A549 (cell line): Measurements from ENCODE around the gene POLR1D. TPM values are rescaled to one million over a fixed set of nuclear protein-coding genes. Genes with fewer than 3 reads are reported as not detected.

ENCODE experiments used
- ATAC-seq, 2 experiments: fragments of 200-7000 bp in 1 of 2; fragments of >200 bp in 1 of 2; cut with Nextera tagmentation in 1 of 2; cut with Tn5 transposase in 1 of 2; 3 replicates each; pipeline versions ENCODE4 v1.8.0 to v1.9.1; 2018 to 2020; ENCODE audit warnings: mild to moderate bottlenecking in 1 of 2, moderate library complexity in 1 of 2
- CTCF ChIA-PET: fragments of 300-600 bp; sonication (Branson Sonifier 250); formaldehyde crosslinking; extraction: SDS; loops from one replicate; lab custom pipeline; 2021; ENCODE audit warnings: antibody characterized with exemption, inconsistent platforms; lab: Yijun Ruan, JAX
- POLR2A ChIA-PET: fragments of 350-600 bp; formaldehyde crosslinking; extraction: SDS; loops from one replicate; lab custom pipeline; 2021; ENCODE audit warnings: antibody characterized with exemption, inconsistent platforms; lab: Yijun Ruan, JAX
- DNase-seq, 2 experiments: peaks; one replicate each; pipeline versions ENCODE4 v3.0.0 to v3.0.0-alpha.2; 2011 to 2016; ENCODE audit warnings: low read depth in 1 of 2, low spot score in 1 of 2
- FAIRE-seq: peaks from 2 replicates; lab custom pipeline; 2011; peaks lifted over from hg19 to GRCh38; lab: Jason Lieb, UNC
- H3K27ac ChIP-seq, 2 experiments: fragments of >200 bp; sonication (Bioruptor Twin); formaldehyde crosslinking; 3 replicates each; pipeline ENCODE4 v1.5.1; 2016 to 2017
- H3K4me1 ChIP-seq: fragments of >200 bp; sonication (Bioruptor Twin); formaldehyde crosslinking; 3 replicates; pipeline ENCODE4 v1.6.1; 2016
- H3K4me2 ChIP-seq: fragments of >200 bp; sonication (Bioruptor Twin); formaldehyde crosslinking; 3 replicates; pipeline ENCODE4 v1.6.1; 2016
- H3K4me3 ChIP-seq: fragments of >200 bp; sonication (Bioruptor Twin); formaldehyde crosslinking; 3 replicates; pipeline ENCODE4 v1.5.1; 2016
- H3K9me3 ChIP-seq: fragments of >200 bp; sonication (Bioruptor Twin); formaldehyde crosslinking; 3 replicates; pipeline ENCODE4 v1.6.1; 2016
- ATOH8 ChIP-seq: fragments of 250-450 bp; sonication (Bioruptor Pico); IDR thresholded peaks from 2 replicates; pipeline ENCODE4 v1.5.0; 2020; ENCODE audit warnings: low read depth, mild to moderate bottlenecking, moderate library complexity
- CBX8 ChIP-seq: fragments of 200-600 bp; sonication (generic); IDR thresholded peaks from 2 replicates; pipeline ENCODE4 v1.6.1; 2016
- CEBPB ChIP-seq, 2 experiments: fragments of >200 bp in 1 of 2; sonication (Bioruptor Twin) in 1 of 2; formaldehyde crosslinking in 1 of 2; IDR thresholded peaks; 2 replicates each; pipeline ENCODE4 v1.6.1; 2012 to 2016
- CHD2 ChIP-seq: fragments of 150-350 bp; IDR thresholded peaks from 2 replicates; pipeline ENCODE4 v1.6.1; 2014; ENCODE audit warnings: low read length; ENCODE audit not compliant: partially characterized antibody
- CHD4 ChIP-seq: fragments of 200-600 bp; sonication (generic); IDR thresholded peaks from 2 replicates; pipeline ENCODE4 v1.6.1; 2016; ENCODE audit warnings: antibody characterized with exemption, mild to moderate bottlenecking, borderline replicate concordance
- ELK1 ChIP-seq: fragments of 150-350 bp; IDR thresholded peaks from 2 replicates; pipeline ENCODE4 v1.6.1; 2014; ENCODE audit warnings: low read depth, mild to moderate bottlenecking, low read length
- EP300 ChIP-seq, 2 experiments: fragments of >200 bp; sonication (Bioruptor Twin); formaldehyde crosslinking; IDR thresholded peaks; 2 replicates in 1 of 2; 3 replicates in 1 of 2; pipeline ENCODE4 v1.6.1; 2016 to 2017
- ESRRA ChIP-seq: fragments of 150-350 bp; IDR thresholded peaks from 2 replicates; pipeline ENCODE4 v1.6.1; 2014; ENCODE audit warnings: mild to moderate bottlenecking, low read length, borderline replicate concordance
- FOSB ChIP-seq: fragments of 250-450 bp; sonication (Bioruptor Pico); IDR thresholded peaks from 2 replicates; pipeline ENCODE4 v1.5.0; 2020; ENCODE audit warnings: mild to moderate bottlenecking, moderate library complexity
- FOSL2 ChIP-seq, 2 experiments: fragments of 450-650 bp in 1 of 2; fragments of >200 bp in 1 of 2; sonication (Bioruptor Twin) in 1 of 2; formaldehyde crosslinking; IDR thresholded peaks; 2 replicates each; pipeline versions ENCODE4 v1.5.0 to v1.6.1; 2016 to 2020; ENCODE audit warnings: mild to moderate bottlenecking in 1 of 2, moderate library complexity in 1 of 2
- HDAC2 ChIP-seq: fragments of 200-600 bp; sonication (generic); IDR thresholded peaks from 2 replicates; pipeline ENCODE4 v1.6.1; 2016
- HEYL ChIP-seq: fragments of 250-450 bp; sonication (Bioruptor Pico); IDR thresholded peaks from 2 replicates; pipeline ENCODE4 v1.8.0; 2021; ENCODE audit warnings: mild to moderate bottlenecking, moderate library complexity
- HOXA7 ChIP-seq: fragments of 250-450 bp; sonication (Bioruptor Pico); IDR thresholded peaks from 2 replicates; pipeline ENCODE4 v1.5.0; 2020; ENCODE audit warnings: mild to moderate bottlenecking, moderate library complexity
- HOXB5 ChIP-seq: fragments of 250-450 bp; sonication (Bioruptor Pico); IDR thresholded peaks from 2 replicates; pipeline ENCODE4 v1.5.0; 2020; ENCODE audit warnings: mild to moderate bottlenecking, moderate library complexity
- JUN ChIP-seq, 2 experiments: fragments of >200 bp; sonication (Bioruptor Twin); formaldehyde crosslinking; IDR thresholded peaks; 2 replicates in 1 of 2; 3 replicates in 1 of 2; pipeline ENCODE4 v1.6.1; 2016 to 2017
- KDM1A ChIP-seq: fragments of 200-600 bp; sonication (generic); IDR thresholded peaks from 2 replicates; pipeline ENCODE4 v1.6.1; 2016; ENCODE audit warnings: low read depth, mild to moderate bottlenecking
- KDM5A ChIP-seq: fragments of 200-600 bp; sonication (generic); IDR thresholded peaks from 2 replicates; pipeline ENCODE4 v1.6.1; 2016; ENCODE audit warnings: antibody characterized with exemption, mild to moderate bottlenecking
- MAZ ChIP-seq: fragments of 150-350 bp; IDR thresholded peaks from 2 replicates; pipeline ENCODE4 v1.6.1; 2014; ENCODE audit warnings: antibody characterized with exemption, low read depth, low read length, borderline replicate concordance
- MYC ChIP-seq: IDR thresholded peaks from 2 replicates; pipeline ENCODE4 v1.6.1; 2012; ENCODE audit warnings: mild to moderate bottlenecking, inconsistent platforms, low read length, improper control_type of control experiment, borderline replicate concordance
- NFE2L2 ChIP-seq: fragments of 150-350 bp; conservative IDR thresholded peaks from 2 replicates; pipeline ENCODE4 v1.6.1; 2014; ENCODE audit warnings: low read length
- NPAS2 ChIP-seq: fragments of 250-450 bp; sonication (Bioruptor Pico); IDR thresholded peaks from 2 replicates; pipeline ENCODE4 v1.8.0; 2022; ENCODE audit warnings: mild to moderate bottlenecking, moderate library complexity, borderline replicate concordance
- NR3C1 ChIP-seq: fragments of >200 bp; sonication (Bioruptor Twin); formaldehyde crosslinking; IDR thresholded peaks from 3 replicates; pipeline ENCODE4 v1.6.1; 2017
- PBX3 ChIP-seq: IDR thresholded peaks from 2 replicates; pipeline ENCODE4 v1.6.1; 2012
- PHF8 ChIP-seq: fragments of 200-600 bp; sonication (generic); IDR thresholded peaks from 2 replicates; pipeline ENCODE4 v1.6.1; 2016; ENCODE audit warnings: low read depth, mild to moderate bottlenecking, antibody characterized with exemption, moderate library complexity, borderline replicate concordance
- POLR2A ChIP-seq: IDR thresholded peaks from 2 replicates; pipeline ENCODE4 v1.6.1; 2012; ENCODE audit warnings: mild to moderate bottlenecking, low read length
- POLR2AphosphoS2 ChIP-seq: conservative IDR thresholded peaks from 2 replicates; pipeline ENCODE4 v1.6.1; 2012; ENCODE audit warnings: low read length, improper control_type of control experiment, inconsistent platforms
- RARB ChIP-seq: fragments of 250-450 bp; sonication (Bioruptor Pico); IDR thresholded peaks from 2 replicates; pipeline ENCODE4 v1.8.0; 2021; ENCODE audit warnings: mild to moderate bottlenecking, moderate library complexity
- RCOR1 ChIP-seq: fragments of 150-350 bp; IDR thresholded peaks from 2 replicates; pipeline ENCODE4 v1.6.1; 2014; ENCODE audit warnings: antibody characterized with exemption, low read length, low read depth
- RFX5 ChIP-seq: fragments of 450-650 bp; IDR thresholded peaks from 2 replicates; pipeline ENCODE4 v1.7.1; 2014; ENCODE audit warnings: antibody characterized with exemption, mild to moderate bottlenecking, moderate library complexity
- SMC3 ChIP-seq: fragments of >200 bp; sonication (Bioruptor Twin); formaldehyde crosslinking; IDR thresholded peaks from 3 replicates; pipeline ENCODE4 v1.6.1; 2018; ENCODE audit warnings: inconsistent platforms
- SREBF2 ChIP-seq: fragments of 450-650 bp; IDR thresholded peaks from 2 replicates; pipeline ENCODE4 v1.6.1; 2014; ENCODE audit warnings: mild to moderate bottlenecking, moderate library complexity
- TP53 ChIP-seq: fragments of 250-450 bp; sonication (Bioruptor Pico); IDR thresholded peaks from 2 replicates; pipeline ENCODE4 v1.5.0; 2021; ENCODE audit warnings: mild to moderate bottlenecking, moderate library complexity
- ZC3H11A ChIP-seq: fragments of 450-650 bp; IDR thresholded peaks from 2 replicates; pipeline ENCODE4 v1.6.1; 2014; ENCODE audit warnings: antibody characterized with exemption, mild to moderate bottlenecking
- ZNF302 ChIP-seq: fragments of 250-450 bp; sonication (Bioruptor Pico); IDR thresholded peaks from 2 replicates; pipeline ENCODE4 v1.9.0; 2021; ENCODE audit warnings: inconsistent platforms, mild to moderate bottlenecking, moderate library complexity
- WGBS: methylation state at CpG from one replicate; pipeline ENCODE4 v1.1.6; 2017; ENCODE audit errors: missing lambda C conversion rate; 5-methylcytosine and 5-hydroxymethylcytosine counted together
- polyA plus RNA-seq, 4 experiments: library from polyadenylated mRNA; depleted of rRNA in 3 of 4; stranded (reverse); fragments of >200 nt; fragmentation: RNase III in 1 of 4; extraction: RNeasy Plus Mini Kit Qiagen cat#74134 plus additional on column Dnase treatment in 1 of 4; gene quantifications; 2 replicates in 3 of 4; 3 replicates in 1 of 4; pipeline ENCODE4 v1.2.3, GENCODE V29; 2011 to 2017

POLR1D gene
- polyA plus RNA-seq, 2 of the 4 experiments (the other 2 are of a cell fraction) = 110 to 161 TPM

GRCh38 chr13:27638001-27638400 is 16.3 kb downstream of the POLR1D start:
- H3K27ac ChIP-seq = no peak overlapping the region
- no peak overlapping the region for H3K4me3 ChIP-seq
- 100% methylated on average over 1 of the region's 1 CpG for WGBS
- no peak for FAIRE-seq
- TF ChIP-seq EP300 (IDR thresholded peaks at IDR 0.05) = no peak
- no peak for TF ChIP-seq POLR2A
- no peak for TF ChIP-seq POLR2AphosphoS2
- no peak for TF ChIP-seq HEYL
- TF ChIP-seq CHD4 = no peak
- TF ChIP-seq TP53 (CRISPR knock-in tag) = no peak
- TF ChIP-seq, all 56 proteins: peak for 0
- DNase-seq (no peak), ATAC-seq (no peak)
- ChIA-PET POLR2A (no interaction called here), CTCF (no interaction called here)
- no peak overlapping the region for H3K4me2 ChIP-seq
- no peaks in the 10 kb centered on the region for H3K4me1 ChIP-seq
- no peaks in the 10 kb centered on the region for H3K9me3 ChIP-seq

- H3K4me1 ChIP-seq = no peaks in the 10 kb centered on the region
Observed at GRCh38 chr13:27638521-27638920, 16.8 kb downstream of the POLR1D start.

GRCh38 chr13:27639186-27639585 is 17.5 kb downstream of the POLR1D start:
- DNase-seq (no peak), FAIRE-seq (no peak), ATAC-seq (no peak)
- CTCF ChIA-PET = no interaction called here
- Histone ChIP-seq H3K4me3 (no peak overlapping the region), H3K27ac (no peak overlapping the region), H3K9me3 (no peaks in the 10 kb centered on the region), H3K4me1 (no peaks in the 10 kb centered on the region), H3K4me2 (no peak overlapping the region)
- POLR2A ChIA-PET = no interaction called here
- TF ChIP-seq EP300 (IDR thresholded peaks at IDR 0.05) = no peak
- no peak for TF ChIP-seq JUN (IDR thresholded peaks at IDR 0.05)
- TF ChIP-seq HDAC2 = no peak
- no peak for TF ChIP-seq ATOH8 (CRISPR knock-in tag)
- TF ChIP-seq CHD2 = no peak
- TF ChIP-seq RARB (CRISPR knock-in tag) = no peak
- no peak for TF ChIP-seq MYC
- no peak for TF ChIP-seq MAZ
- no peak for TF ChIP-seq POLR2A
- no peak for TF ChIP-seq SREBF2
- no peak for TF ChIP-seq KDM5A
- TF ChIP-seq RFX5 = no peak
- TF ChIP-seq PBX3 = no peak
- no peak for TF ChIP-seq ESRRA
- no peak for TF ChIP-seq CBX8
- TF ChIP-seq FOSL2 (IDR thresholded peaks at IDR 0.05) = no peak
- no peak for TF ChIP-seq FOSL2 (CRISPR knock-in tag; IDR thresholded peaks at IDR 0.05)
- TF ChIP-seq ZNF302 = no peak
- no peak for TF ChIP-seq PHF8

More at GRCh38 chr13:27638521-27638920, 16.8 kb downstream of the POLR1D start:
- H3K4me2 ChIP-seq = no peak overlapping the region
- H3K27ac ChIP-seq = no peak overlapping the region
- H3K9me3 ChIP-seq = no peaks in the 10 kb centered on the region
- H3K4me3 ChIP-seq = no peak overlapping the region
- CTCF ChIA-PET = no interaction called here
- TF ChIP-seq NPAS2 (CRISPR knock-in tag) = no peak
- no peak for TF ChIP-seq CHD4
- TF ChIP-seq JUN (IDR thresholded peaks at IDR 0.05) = no peak
- TF ChIP-seq ATOH8 (CRISPR knock-in tag) = no peak
- TF ChIP-seq KDM1A = no peak
- no peak for TF ChIP-seq FOSB
- no peak for TF ChIP-seq SMC3
- no peak for TF ChIP-seq HEYL
- TF ChIP-seq ELK1 = no peak
- TF ChIP-seq HOXB5 (CRISPR knock-in tag) = no peak
- TF ChIP-seq NFE2L2 = no peak
- no peak for TF ChIP-seq HOXA7 (CRISPR knock-in tag)
- TF ChIP-seq CHD2 = no peak
- TF ChIP-seq NR3C1 = no peak
- TF ChIP-seq RCOR1 = no peak
- TF ChIP-seq CEBPB (IDR thresholded peaks at IDR 0.05) = no peak
- no peak for TF ChIP-seq ZC3H11A
- TF ChIP-seq, all 56 proteins: peak for 0
- no peak for ATAC-seq
- 88% methylated on average over 2 of the region's 2 CpGs for WGBS
- no peak for FAIRE-seq
- no peak for DNase-seq
- POLR2A ChIA-PET = no interaction called here
